Ishikawa (cell line): ENCODE data around the gene USP43.

Source experiments
- CEBPB ChIP-seq: IDR thresholded peaks from 2 replicates; pipeline ENCODE4 v1.6.1; 2012
- CREB1 ChIP-seq: IDR thresholded peaks from 2 replicates; pipeline ENCODE4 v1.6.1; 2012; ENCODE audit warnings: low read depth
- EGR1 ChIP-seq: IDR thresholded peaks from 2 replicates; pipeline ENCODE4 v1.6.1; 2012
- EP300 ChIP-seq: IDR thresholded peaks from 2 replicates; pipeline ENCODE4 v1.6.1; 2012; ENCODE audit warnings: borderline replicate concordance
- FOXM1 ChIP-seq: IDR thresholded peaks from 2 replicates; pipeline ENCODE4 v1.6.1; 2012; ENCODE audit warnings: low read depth, borderline replicate concordance
- MAX ChIP-seq: IDR thresholded peaks from 2 replicates; pipeline ENCODE4 v1.6.1; 2012
- NFIC ChIP-seq: IDR thresholded peaks from 2 replicates; pipeline ENCODE4 v1.6.1; 2012
- RAD21 ChIP-seq: IDR thresholded peaks from 2 replicates; pipeline ENCODE4 v1.6.1; 2012; ENCODE audit warnings: low read depth
- REST ChIP-seq: IDR thresholded peaks from 2 replicates; pipeline ENCODE4 v1.6.1; 2012; ENCODE audit warnings: low read depth, mild to moderate bottlenecking
- TAF1 ChIP-seq: IDR thresholded peaks from 2 replicates; pipeline ENCODE4 v1.6.1; 2012; ENCODE audit warnings: low read depth, mild to moderate bottlenecking
- TCF12 ChIP-seq: IDR thresholded peaks from 2 replicates; pipeline ENCODE4 v1.6.1; 2012; ENCODE audit warnings: low read depth
- TEAD4 ChIP-seq: IDR thresholded peaks from 2 replicates; pipeline ENCODE4 v1.6.1; 2012
- USF1 ChIP-seq: IDR thresholded peaks from 2 replicates; pipeline ENCODE4 v1.6.1; 2012
- YY1 ChIP-seq: IDR thresholded peaks from 2 replicates; pipeline ENCODE4 v1.6.1; 2012; ENCODE audit warnings: low read depth
- ZBTB7A ChIP-seq: IDR thresholded peaks from 2 replicates; pipeline ENCODE4 v1.6.1; 2012; ENCODE audit warnings: low read depth

Gene USP43

GRCh38 chr17:9707948-9708347 is 62.6 kb downstream of the USP43 start:
- no peak for TF ChIP-seq TAF1
- no peak for TF ChIP-seq CEBPB
- TF ChIP-seq EGR1 = no peak
- no peak for TF ChIP-seq NFIC
- TF ChIP-seq ZBTB7A = no peak
- TF ChIP-seq TEAD4 = no peak
- no peak for TF ChIP-seq FOXM1
- no peak for TF ChIP-seq RAD21

GRCh38 chr17:9714801-9715200 is 69.5 kb downstream of the USP43 start:
- no peak for TF ChIP-seq RAD21
- TF ChIP-seq EP300 = no peak
- no peak for TF ChIP-seq CEBPB
- TF ChIP-seq YY1 = no peak
- no peak for TF ChIP-seq TCF12
- no peak for TF ChIP-seq NFIC
- TF ChIP-seq TEAD4 = no peak
- no peak for TF ChIP-seq MAX
- no peak for TF ChIP-seq ZBTB7A
- no peak for TF ChIP-seq TAF1
- TF ChIP-seq REST = no peak
- TF ChIP-seq USF1 = no peak
- no peak for TF ChIP-seq FOXM1
- TF ChIP-seq CREB1 = no peak

GRCh38 chr17:9715503-9716016 is 70.2 kb downstream of the USP43 start:
- TF ChIP-seq EP300 (no peak), CREB1 (no peak), CEBPB (no peak)

GRCh38 chr17:9725575-9725974 is 80.3 kb downstream of the USP43 start:
- TF ChIP-seq EP300 (no peak), TEAD4 (no peak), CEBPB (no peak), FOXM1 (no peak), CREB1 (no peak), TCF12 (no peak), MAX (no peak), EGR1 (no peak), USF1 (no peak), TAF1 (no peak), YY1 (no peak), ZBTB7A (no peak), REST (no peak), RAD21 (no peak), NFIC (no peak)

GRCh38 chr17:9726291-9726690 is 81.0 kb downstream of the USP43 start:
- TF ChIP-seq ZBTB7A = no peak
- TF ChIP-seq RAD21 = no peak

- TF ChIP-seq RAD21 (no peak), NFIC (no peak), EGR1 (no peak), CEBPB (no peak), YY1 (no peak)
Observed at GRCh38 chr17:9728005-9728404, 82.7 kb downstream of the USP43 start.

GRCh38 chr17:9728564-9728963 is 83.2 kb downstream of the USP43 start:
- TF ChIP-seq EGR1 = no peak
- no peak for TF ChIP-seq ZBTB7A
